OCI-LY7 (cell line): Measurements from ENCODE around the gene NPLOC4.

ENCODE experiments used
- CTCF ChIP-seq: fragments of 200-600 bp; sonication (generic); conservative IDR thresholded peaks from 2 replicates; pipeline ENCODE4 v1.5.1; 2014; ENCODE audit warnings: mild to moderate bottlenecking, antibody characterized with exemption, low read length, moderate library complexity, mixed read lengths
- EZH2phosphoT487 ChIP-seq: fragments of 200-600 bp; sonication (generic); IDR thresholded peaks from 2 replicates; pipeline ENCODE4 v1.6.1; 2018; ENCODE audit warnings: low read depth, borderline replicate concordance, mild to moderate bottlenecking, mixed run types, antibody characterized with exemption, low read length, moderate library complexity, mixed read lengths

- TF ChIP-seq CTCF (no peak), EZH2phosphoT487 (no peak)
These were observed 108.6 kb downstream of the NPLOC4 start for GRCh38 chr17:81528384-81528650.
